ENCODE measurements around the gene PLSCR3.

Gene PLSCR3

GRCh38 chr17:7348478-7349242, 45.7 kb downstream of the PLSCR3 start:
- no peak for DNase-seq (ENCODE audit: low read depth in 2 of 2)

GRCh38 chr17:7347630-7348477, 46.5 kb downstream of the PLSCR3 start:
- no peak for DNase-seq (ENCODE audit: low read depth in 2 of 2)

GRCh38 chr17:7346761-7347614, 47.3 kb downstream of the PLSCR3 start:
- DNase-seq (ENCODE audit: low read depth in 2 of 2) = no peak

GRCh38 chr17:7343250-7343649, 51.1 kb downstream of the PLSCR3 start:
- no peak for DNase-seq (ENCODE audit: low read depth in 2 of 2)

GRCh38 chr17:7341842-7342241, 52.5 kb downstream of the PLSCR3 start:
- no peak for DNase-seq (ENCODE audit: low read depth in 2 of 2)

- DNase-seq (ENCODE audit: low read depth in 2 of 2) = no peak
Measured at GRCh38 chr17:7340179-7340578, 54.1 kb downstream of the PLSCR3 start.

Data from fibroblast of skin of left quadriceps (primary cell).